Upper lobe of right lung (tissue), 1 donor: ENCODE data around the gene TBX21. TPM values are rescaled to one million over a fixed set of nuclear protein-coding genes. Genes with fewer than 3 reads are reported as not detected.

Experiments
- ATAC-seq: fragments of 200-7000 bp; cut with Tn5 transposase; one replicate; pipeline ENCODE4 v1.9.1; 2020; ENCODE audit warnings: mild to moderate bottlenecking, moderate library complexity
- DNase-seq: peaks from one replicate; pipeline ENCODE4 v3.0.0-alpha.2; 2020
- H3K27ac ChIP-seq: fragments of 200-600 bp; one replicate; pipeline ENCODE4 v1.8.0; 2022
- H3K27me3 ChIP-seq: fragments of 200-600 bp; one replicate; pipeline ENCODE4 v1.8.0; 2022; ENCODE audit warnings: mild to moderate bottlenecking
- H3K36me3 ChIP-seq: fragments of 200-600 bp; one replicate; pipeline ENCODE4 v1.8.0; 2022
- H3K4me1 ChIP-seq: fragments of 200-600 bp; one replicate; pipeline ENCODE4 v1.8.0; 2022
- H3K4me3 ChIP-seq: fragments of 200-600 bp; one replicate; pipeline ENCODE4 v1.8.0; 2022; ENCODE audit warnings: mild to moderate bottlenecking
- H3K9me3 ChIP-seq: fragments of 200-600 bp; one replicate; pipeline ENCODE4 v1.8.0; 2022
- intact Hi-C: fragments of 100-400 bp; cut with DNase I; formaldehyde crosslinking; loops from one replicate; pipeline ENCODE4 v1.11.0; 2022
- total RNA-seq: library from RNA; stranded (reverse); fragmentation: NEBNext Ultra II Directional; extraction: Animal tissue kit (Norgen Biotek cat#: 25700); gene quantifications from one replicate; pipeline ENCODE4 v1.2.1, GENCODE V29; 2021
- TF ChIP-seq, protein P1 (sequence below): fragments of 200-600 bp; IDR thresholded peaks from one replicate; pipeline ENCODE4 v1.8.0; 2022; ENCODE audit warnings: antibody characterized with exemption
- donor health status: DM: no; HTN: yes; CAD: no; lungs with severe emphysema.

Gene TBX21
- total RNA-seq, 1 donor from 2014 or later, result 3.9 TPM

DNA sequence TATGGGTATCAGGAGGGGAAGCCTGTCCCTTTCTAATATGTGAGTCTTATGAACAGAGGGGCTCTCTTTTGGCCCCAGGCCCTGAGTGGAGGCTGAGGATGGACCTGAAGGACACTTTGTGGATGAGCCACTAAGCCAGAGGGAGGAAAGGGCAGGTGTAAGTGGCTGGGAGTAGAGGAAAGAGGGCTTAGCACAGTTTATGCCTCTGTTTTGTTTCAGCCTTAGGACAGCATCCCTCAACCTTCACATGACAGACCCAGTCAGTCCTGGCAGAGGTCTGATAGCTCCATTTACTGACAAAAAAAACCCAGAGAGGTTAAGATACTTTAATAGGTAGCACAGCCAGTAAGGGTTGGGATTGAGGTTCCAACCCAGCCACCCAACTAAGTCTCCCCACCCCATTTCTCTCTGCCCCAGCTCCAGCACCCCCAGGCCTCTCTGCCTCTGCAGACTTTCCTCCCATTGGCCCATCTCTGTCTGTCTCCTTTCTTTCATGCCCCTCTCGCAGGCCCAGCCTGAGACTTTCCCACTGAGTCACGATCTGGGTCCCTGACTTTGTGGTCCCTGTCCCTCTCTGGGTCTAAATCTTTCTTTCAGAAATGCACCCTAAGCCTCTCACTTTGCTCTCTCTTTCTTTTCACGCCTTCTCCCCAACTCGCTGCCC lies 4.7 kb upstream of the TBX21 start:
- intact Hi-C loops, result no loop called here
- peaks cover 53% of the 10 kb centered on the region for H3K27me3 ChIP-seq
- ATAC-seq, result no peak
- no peaks in the 10 kb centered on the region for H3K36me3 ChIP-seq
- no peak overlapping the region for H3K4me3 ChIP-seq
- DNase-seq, result no peak
- peaks cover 7% of the 10 kb centered on the region for H3K4me1 ChIP-seq
- TF ChIP-seq, protein P1, sequence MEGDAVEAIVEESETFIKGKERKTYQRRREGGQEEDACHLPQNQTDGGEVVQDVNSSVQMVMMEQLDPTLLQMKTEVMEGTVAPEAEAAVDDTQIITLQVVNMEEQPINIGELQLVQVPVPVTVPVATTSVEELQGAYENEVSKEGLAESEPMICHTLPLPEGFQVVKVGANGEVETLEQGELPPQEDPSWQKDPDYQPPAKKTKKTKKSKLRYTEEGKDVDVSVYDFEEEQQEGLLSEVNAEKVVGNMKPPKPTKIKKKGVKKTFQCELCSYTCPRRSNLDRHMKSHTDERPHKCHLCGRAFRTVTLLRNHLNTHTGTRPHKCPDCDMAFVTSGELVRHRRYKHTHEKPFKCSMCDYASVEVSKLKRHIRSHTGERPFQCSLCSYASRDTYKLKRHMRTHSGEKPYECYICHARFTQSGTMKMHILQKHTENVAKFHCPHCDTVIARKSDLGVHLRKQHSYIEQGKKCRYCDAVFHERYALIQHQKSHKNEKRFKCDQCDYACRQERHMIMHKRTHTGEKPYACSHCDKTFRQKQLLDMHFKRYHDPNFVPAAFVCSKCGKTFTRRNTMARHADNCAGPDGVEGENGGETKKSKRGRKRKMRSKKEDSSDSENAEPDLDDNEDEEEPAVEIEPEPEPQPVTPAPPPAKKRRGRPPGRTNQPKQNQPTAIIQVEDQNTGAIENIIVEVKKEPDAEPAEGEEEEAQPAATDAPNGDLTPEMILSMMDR, result no peak
- no peak overlapping the region for H3K27ac ChIP-seq
- H3K9me3 ChIP-seq, result no peaks in the 10 kb centered on the region

DNA sequence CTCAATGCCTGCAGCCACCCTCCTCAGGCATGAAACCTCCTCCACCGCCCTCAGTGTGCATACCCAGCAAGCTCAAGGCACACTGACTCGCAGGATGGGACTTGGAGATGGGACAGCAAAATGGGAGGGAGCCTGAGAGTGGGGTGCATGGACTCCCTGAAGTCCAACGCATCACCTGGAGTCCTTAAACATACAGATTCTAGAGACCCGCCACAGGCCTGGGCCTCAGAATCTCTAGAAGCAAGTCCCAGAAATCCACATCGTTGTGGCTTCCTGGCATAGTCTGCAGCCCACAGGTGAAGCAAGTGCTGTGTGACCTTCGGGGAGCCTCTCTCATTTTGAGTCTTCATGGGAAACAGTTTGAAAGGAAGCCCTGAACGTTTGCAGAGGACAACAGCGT lies 3.6 kb upstream of the TBX21 start:
- DNase-seq (peak; percentile 29), ATAC-seq (no peak)
- H3K27ac ChIP-seq, result no peak overlapping the region
- TF ChIP-seq, protein P1, result no peak
- intact Hi-C loops, result no loop called here
- peaks cover 8% of the 10 kb centered on the region for H3K4me1 ChIP-seq
- H3K9me3 ChIP-seq, result no peaks in the 10 kb centered on the region
- H3K4me3 ChIP-seq, result no peak overlapping the region
- no peaks in the 10 kb centered on the region for H3K36me3 ChIP-seq
- peaks cover 54% of the 10 kb centered on the region for H3K27me3 ChIP-seq

DNA sequence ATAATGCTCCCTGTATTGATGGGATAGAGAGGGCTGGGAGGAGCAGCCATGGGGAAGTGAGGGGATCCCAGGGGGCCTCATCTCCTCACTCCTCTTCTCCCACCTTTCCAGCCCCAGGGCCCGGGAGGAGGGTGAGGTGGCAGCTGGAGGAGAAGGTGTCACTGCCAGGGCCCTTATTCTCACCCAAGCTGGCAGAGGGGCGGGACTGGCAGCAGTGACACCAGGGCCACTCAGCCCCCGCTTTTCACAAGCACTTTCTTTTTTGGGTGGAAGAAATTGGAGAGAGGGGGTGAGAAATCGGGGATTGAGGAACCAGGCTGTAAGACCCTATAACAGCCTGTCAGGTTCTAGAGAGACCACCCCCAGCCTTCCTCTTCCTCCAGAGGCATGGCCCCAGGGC lies 2.4 kb upstream of the TBX21 start:
- DNase-seq (peak; percentile 45), ATAC-seq (no peak)
- H3K4me3 ChIP-seq, result no peak overlapping the region
- peaks cover 53% of the 10 kb centered on the region for H3K27me3 ChIP-seq
- intact Hi-C loops, result no loop called here
- peaks cover 8% of the 10 kb centered on the region for H3K4me1 ChIP-seq
- TF ChIP-seq, protein P1, result no peak
- H3K27ac ChIP-seq, result no peak overlapping the region
- no peaks in the 10 kb centered on the region for H3K9me3 ChIP-seq
- no peaks in the 10 kb centered on the region for H3K36me3 ChIP-seq

DNA sequence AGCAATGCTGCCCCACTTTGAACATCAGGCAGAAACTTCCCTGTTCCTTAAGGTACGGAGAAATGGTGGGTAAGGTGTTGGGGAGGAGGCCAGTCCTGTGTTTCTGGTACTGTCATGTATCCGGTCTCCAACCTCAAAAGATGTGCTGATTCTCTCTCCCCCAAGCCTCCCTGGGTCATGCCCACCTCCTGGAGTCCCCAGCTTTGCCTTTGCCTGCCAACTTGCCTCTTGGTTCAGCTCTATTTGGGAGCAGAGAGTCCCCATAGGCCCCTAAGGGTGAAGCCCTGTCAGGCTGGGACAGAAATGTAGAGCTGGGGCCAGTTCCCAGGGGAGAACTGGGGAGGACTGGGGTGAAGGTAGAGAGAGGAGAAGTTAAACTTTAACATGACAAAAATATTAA lies 1.6 kb upstream of the TBX21 start:
- intact Hi-C loops, result no loop called here
- H3K4me3 ChIP-seq, result no peak overlapping the region
- H3K9me3 ChIP-seq, result no peaks in the 10 kb centered on the region
- H3K27me3 ChIP-seq, result peaks cover 46% of the 10 kb centered on the region
- TF ChIP-seq, protein P1, result no peak
- ATAC-seq (no peak), DNase-seq (peak; percentile 12)
- no peaks in the 10 kb centered on the region for H3K36me3 ChIP-seq
- H3K27ac ChIP-seq, result no peak overlapping the region
- H3K4me1 ChIP-seq, result peaks cover 8% of the 10 kb centered on the region

- TF ChIP-seq, protein P1, result no peak
- Histone ChIP-seq H3K27me3 (peaks cover 46% of the 10 kb centered on the region), H3K27ac (no peak overlapping the region)
These were observed 513 bp upstream of the TBX21 start for GRCh38 chr17:47732399-47733046.

More at GRCh38 chr17:47732399-47733046, 513 bp upstream of the TBX21 start:
- no peaks in the 10 kb centered on the region for H3K9me3 ChIP-seq
- H3K4me1 ChIP-seq, result peaks cover 8% of the 10 kb centered on the region
- no peaks in the 10 kb centered on the region for H3K36me3 ChIP-seq
- intact Hi-C loops, result no loop called here
- no peak overlapping the region for H3K4me3 ChIP-seq
- peak; percentile 51 for DNase-seq
- no peak for ATAC-seq
